ENCODE results near the gene ATL1.

Gene ATL1

DNA sequence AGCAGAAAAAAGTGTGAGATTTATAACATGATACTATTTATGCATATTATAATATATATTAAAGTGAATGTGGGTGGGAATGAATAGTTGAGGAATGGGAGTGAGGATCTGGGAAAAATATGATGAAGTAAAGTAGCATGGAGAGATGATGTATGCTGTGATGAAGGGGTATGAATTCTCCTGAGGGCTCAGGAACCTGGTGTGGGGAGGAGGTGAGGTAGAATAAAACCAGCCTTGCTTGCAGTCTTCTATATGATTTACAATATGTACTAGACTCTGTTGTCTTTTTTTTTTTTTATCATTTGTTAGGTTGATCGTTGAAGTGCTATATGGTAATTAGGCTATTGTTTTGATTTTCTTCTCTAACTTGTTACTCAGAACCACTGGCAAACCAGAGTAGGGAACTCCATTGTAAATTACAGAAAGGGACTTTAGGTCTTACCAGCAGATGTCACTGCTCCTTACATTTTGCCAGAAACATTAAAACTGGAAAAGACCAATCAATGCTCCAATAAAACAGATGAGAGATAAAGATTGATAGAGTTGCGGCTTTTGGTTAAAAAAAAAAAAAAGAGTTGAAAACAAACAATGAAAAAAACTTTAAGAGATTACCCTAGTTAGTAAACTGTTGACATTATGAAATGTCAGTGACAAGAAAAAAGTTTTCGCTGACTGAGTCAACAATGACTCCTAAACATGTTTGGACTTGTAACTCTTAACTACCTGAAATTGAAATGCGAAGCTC lies 39.9 kb downstream of the ATL1 start:
- no peak overlapping the region for H3K4me3 ChIP-seq (ENCODE audit: low read length)
- TF ChIP-seq, protein P1, sequence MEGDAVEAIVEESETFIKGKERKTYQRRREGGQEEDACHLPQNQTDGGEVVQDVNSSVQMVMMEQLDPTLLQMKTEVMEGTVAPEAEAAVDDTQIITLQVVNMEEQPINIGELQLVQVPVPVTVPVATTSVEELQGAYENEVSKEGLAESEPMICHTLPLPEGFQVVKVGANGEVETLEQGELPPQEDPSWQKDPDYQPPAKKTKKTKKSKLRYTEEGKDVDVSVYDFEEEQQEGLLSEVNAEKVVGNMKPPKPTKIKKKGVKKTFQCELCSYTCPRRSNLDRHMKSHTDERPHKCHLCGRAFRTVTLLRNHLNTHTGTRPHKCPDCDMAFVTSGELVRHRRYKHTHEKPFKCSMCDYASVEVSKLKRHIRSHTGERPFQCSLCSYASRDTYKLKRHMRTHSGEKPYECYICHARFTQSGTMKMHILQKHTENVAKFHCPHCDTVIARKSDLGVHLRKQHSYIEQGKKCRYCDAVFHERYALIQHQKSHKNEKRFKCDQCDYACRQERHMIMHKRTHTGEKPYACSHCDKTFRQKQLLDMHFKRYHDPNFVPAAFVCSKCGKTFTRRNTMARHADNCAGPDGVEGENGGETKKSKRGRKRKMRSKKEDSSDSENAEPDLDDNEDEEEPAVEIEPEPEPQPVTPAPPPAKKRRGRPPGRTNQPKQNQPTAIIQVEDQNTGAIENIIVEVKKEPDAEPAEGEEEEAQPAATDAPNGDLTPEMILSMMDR (IDR thresholded peaks at IDR 0.05; ENCODE audit: insufficient read depth, low read depth, low read length, missing control alignments) = peak; percentile 51
- peak; percentile 88 for DNase-seq (ENCODE audit: low read depth)

- TF ChIP-seq, protein P1 (IDR thresholded peaks at IDR 0.05; ENCODE audit: insufficient read depth, low read depth, low read length, missing control alignments) = no peak
- H3K4me3 ChIP-seq (ENCODE audit: low read length) = no peak overlapping the region
- DNase-seq (ENCODE audit: low read depth) = no peak
These were observed 40.9 kb downstream of the ATL1 start for GRCh38 chr14:50600849-50601248.

DNA sequence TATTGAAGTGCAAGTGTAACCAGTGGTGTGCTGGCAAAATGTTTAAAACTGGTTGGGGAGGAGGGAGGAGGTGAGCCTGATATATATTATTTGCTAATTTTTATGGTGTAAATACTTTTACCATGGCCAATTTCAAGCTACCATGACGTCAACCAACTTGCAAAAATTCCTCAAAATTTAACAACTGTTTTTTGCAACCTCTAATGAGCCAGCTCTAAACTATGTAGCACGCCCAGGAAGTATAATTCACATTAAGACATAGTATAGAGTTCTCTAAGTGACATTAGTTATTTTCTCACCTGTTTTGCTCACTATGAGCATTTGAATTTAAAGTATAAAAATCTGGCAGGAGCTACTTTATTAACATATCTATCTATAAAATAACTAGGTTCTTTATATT lies 41.4 kb downstream of the ATL1 start:
- H3K4me3 ChIP-seq (ENCODE audit: low read length) = no peak overlapping the region
- TF ChIP-seq, protein P1 (IDR thresholded peaks at IDR 0.05; ENCODE audit: insufficient read depth, low read depth, low read length, missing control alignments) = no peak
- peak; percentile 52 for DNase-seq (ENCODE audit: low read depth)

DNA sequence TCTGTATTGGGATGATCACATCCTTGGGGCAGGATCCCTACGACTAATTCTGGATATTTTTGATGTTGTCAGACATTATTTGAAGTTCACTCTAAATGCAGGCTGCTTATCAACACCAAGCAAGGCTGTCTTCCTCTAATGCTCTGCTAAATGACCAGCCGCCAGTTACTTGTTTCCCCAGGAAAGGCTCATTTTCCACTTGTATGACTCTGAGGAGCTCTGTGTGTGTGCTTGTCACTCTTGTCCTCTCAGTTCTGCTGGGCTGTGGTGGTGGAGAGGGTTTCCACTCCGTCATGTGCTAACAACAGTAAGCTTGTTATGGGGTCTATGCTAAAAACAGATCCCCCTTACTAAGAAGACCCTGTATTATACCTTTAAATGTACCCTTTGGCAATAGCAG lies 42.1 kb downstream of the ATL1 start:
- DNase-seq (ENCODE audit: low read depth) = no peak
- TF ChIP-seq, protein P1 (IDR thresholded peaks at IDR 0.05; ENCODE audit: insufficient read depth, low read depth, low read length, missing control alignments) = no peak
- H3K4me3 ChIP-seq (ENCODE audit: low read length) = no peak overlapping the region

- no peak for DNase-seq (ENCODE audit: low read depth)
- TF ChIP-seq, protein P1 (IDR thresholded peaks at IDR 0.05; ENCODE audit: insufficient read depth, low read depth, low read length, missing control alignments) = no peak
- no peak overlapping the region for H3K4me3 ChIP-seq (ENCODE audit: low read length)
These were observed 43.6 kb downstream of the ATL1 start for GRCh38 chr14:50603565-50603964.

- H3K4me3 ChIP-seq (ENCODE audit: low read length) = no peak overlapping the region
- DNase-seq (ENCODE audit: low read depth) = no peak
- TF ChIP-seq, protein P1 (IDR thresholded peaks at IDR 0.05; ENCODE audit: insufficient read depth, low read depth, low read length, missing control alignments) = no peak
These were observed 45.8 kb downstream of the ATL1 start for GRCh38 chr14:50605766-50606165.

- DNase-seq (ENCODE audit: low read depth) = no peak
- no peak overlapping the region for H3K4me3 ChIP-seq (ENCODE audit: low read length)
- TF ChIP-seq, protein P1 (IDR thresholded peaks at IDR 0.05; ENCODE audit: insufficient read depth, low read depth, low read length, missing control alignments) = no peak
These were observed 46.5 kb downstream of the ATL1 start for GRCh38 chr14:50606468-50606867.

Measured in epithelial cell of esophagus (primary cell).